ENCODE data around the gene DHRS9.
"Not testable (repeated sequence)": the region's sequence is repeated elsewhere in the genome, so short reads cannot be mapped to it uniquely, and the experiment has no call there.

Gene DHRS9

DNA sequence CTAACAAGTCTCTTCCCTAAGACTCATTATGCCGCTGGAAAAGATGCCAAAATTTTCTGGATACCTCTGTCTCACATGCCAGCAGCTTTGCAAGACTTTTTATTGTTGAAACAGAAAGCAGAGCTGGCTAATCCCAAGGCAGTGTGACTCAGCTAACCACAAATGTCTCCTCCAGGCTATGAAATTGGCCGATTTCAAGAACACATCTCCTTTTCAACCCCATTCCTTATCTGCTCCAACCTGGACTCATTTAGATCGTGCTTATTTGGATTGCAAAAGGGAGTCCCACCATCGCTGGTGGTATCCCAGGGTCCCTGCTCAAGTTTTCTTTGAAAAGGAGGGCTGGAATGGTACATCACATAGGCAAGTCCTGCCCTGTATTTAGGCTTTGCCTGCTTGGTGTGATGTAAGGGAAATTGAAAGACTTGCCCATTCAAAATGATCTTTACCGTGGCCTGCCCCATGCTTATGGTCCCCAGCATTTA lies 26.3 kb downstream of the DHRS9 start:
- no peak for DNase-seq

DNA sequence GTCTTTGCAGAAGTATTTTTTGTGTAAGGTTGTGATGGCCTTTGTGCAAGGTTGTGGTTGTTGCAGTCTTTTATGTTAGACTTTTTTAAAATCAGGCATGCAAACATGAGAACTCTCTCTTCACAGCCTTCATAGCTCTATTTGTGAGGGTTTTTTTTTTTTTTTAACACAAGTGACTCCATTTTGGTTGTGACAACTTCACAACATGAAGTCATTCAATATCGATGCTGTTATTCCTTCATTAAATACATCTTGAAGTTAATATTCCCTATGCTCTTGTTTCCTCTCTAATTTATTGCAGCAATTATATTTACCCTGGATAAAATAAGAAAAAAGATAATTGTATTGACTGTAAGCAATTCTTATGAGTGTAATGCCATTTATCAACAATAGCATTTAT lies 35.5 kb downstream of the DHRS9 start:
- DNase-seq, result no peak

DNA sequence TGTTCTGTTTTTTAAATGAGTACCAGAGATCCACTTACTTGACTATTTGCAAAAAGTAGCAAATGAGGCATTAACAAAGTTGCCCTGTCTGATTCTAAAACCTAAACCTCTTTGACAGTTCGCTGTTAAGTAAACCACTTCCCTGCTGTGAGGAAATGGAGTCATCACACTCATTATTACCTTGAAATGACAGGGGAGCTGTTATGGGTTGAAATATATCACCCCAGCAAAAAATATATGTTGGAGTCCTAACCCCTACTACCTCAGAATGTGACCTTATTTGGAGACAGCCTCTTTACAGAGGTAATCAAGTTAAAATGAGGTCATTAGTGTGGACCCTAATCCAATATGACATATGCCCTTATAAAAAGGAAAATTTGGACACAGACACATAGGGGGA lies 36.1 kb downstream of the DHRS9 start:
- DNase-seq, result peak; percentile 27

DNA sequence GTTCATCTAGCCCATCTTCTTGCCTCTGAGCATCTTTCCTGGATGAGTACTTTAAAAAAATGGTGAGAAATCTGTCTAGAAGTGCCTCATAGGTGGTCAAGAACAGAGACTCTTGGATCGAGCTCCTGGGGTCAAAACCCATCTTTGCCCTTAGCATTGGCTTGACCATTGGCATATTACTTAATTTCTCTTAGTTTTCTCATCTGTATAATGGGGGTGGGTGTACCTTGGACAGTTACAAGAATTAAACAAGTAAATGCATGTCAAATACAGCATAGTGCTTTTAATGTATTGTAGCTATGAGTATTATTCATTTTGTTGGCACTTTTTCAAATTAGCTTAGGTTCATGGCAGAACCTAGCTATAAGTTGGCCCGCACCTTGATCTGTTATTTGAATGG lies 36.8 kb downstream of the DHRS9 start:
- no peak for DNase-seq

DNA sequence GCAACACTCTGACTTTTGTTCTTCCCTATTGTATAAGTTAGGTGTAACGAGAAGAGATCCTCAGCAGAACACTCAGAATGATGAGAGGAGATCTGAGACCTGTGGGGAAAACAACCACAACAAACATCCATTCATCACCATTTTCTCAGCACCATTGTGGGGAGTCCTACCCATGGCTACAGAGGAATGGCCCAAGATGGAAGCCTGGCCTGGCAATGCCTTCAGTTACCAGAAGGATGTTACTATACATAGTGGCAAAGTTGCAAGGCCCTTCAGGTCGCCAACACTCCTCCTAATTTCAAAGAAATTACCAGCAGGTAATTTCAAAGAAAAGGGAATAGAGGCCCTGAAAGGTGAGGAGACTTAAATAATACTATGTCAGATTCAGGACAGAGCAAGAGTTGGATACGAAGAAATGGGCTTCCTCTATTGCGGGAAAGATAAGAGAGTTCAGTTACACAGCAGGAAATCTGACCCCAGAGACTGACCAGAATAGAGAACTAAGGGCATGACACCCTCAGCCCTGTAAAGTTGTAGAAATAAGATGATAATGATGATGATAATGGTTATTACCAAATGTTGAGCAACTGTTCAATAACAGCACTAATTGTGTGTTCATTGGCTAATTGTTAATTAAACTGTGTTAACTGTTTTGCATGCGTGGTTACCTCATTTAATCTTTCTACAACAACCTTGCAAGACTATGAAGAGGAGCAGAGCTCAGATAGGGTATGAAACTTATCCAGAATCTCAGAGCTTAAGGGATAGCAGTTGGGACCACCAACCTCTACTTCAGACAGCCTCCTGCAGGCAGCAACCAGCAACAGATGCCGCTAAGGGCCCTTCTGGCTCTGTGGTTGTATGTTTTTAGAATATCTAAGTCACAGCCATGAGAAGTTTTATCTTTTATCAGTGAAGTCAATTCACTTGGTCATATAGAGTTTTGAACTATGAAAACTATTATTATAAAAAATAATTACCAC lies 37.5 kb downstream of the DHRS9 start:
- DNase-seq, result no peak

DNA sequence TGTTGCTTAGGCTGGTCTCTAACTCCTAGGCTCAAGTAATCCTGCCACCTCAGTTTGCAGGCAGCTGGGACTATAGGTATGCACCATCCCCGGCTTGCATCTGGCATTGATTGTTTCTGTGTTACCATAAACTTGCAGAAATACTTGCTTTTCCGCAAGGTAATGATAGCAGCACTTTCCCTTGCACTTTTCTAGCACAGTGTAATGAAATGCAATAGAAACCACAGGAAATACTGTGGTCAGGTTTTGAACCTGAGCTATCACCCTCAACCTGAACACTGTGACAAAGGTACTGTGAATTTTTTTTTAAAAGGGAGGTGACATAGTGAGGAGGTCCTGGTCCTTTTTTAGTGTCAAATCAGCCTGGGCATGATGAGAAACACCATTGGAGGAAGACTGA lies 38.3 kb downstream of the DHRS9 start:
- DNase-seq, result peak; percentile 60

DNA sequence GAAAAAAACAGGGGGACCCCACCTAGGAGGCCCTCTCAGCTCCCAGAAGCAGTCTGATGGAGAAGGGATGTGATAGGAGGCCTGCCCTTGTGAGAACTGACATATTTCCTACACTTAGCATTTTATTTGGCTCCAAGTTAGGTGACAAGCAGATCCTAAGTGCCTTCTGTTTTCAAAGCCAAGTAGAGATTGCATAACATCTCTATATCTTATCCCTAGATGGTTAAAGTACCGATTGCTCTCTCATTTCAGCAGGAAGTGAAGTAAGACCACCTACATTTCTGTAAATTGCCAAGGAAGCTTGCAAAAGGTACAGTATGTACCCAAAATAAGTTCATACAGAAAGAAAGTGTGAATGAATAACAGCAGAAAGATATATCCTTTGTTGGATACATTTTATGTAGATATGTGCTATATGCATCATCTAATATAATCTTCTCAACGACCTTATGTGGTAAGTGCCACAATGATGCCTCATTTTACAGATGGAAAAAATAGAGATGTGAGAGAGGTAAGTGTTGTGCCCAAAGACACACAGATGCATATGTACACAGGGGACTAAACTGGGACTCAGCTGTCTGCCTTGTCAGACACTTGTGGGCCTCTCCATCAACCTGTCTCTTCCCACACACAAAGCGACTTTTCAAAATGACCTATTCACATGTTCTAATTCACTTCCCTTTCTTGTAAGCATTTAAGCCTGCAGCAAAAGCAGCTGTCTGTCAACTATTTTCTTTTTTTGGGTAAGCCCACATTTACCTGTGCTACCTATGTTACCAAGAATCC lies 38.9 kb downstream of the DHRS9 start:
- no peak for DNase-seq

DNA sequence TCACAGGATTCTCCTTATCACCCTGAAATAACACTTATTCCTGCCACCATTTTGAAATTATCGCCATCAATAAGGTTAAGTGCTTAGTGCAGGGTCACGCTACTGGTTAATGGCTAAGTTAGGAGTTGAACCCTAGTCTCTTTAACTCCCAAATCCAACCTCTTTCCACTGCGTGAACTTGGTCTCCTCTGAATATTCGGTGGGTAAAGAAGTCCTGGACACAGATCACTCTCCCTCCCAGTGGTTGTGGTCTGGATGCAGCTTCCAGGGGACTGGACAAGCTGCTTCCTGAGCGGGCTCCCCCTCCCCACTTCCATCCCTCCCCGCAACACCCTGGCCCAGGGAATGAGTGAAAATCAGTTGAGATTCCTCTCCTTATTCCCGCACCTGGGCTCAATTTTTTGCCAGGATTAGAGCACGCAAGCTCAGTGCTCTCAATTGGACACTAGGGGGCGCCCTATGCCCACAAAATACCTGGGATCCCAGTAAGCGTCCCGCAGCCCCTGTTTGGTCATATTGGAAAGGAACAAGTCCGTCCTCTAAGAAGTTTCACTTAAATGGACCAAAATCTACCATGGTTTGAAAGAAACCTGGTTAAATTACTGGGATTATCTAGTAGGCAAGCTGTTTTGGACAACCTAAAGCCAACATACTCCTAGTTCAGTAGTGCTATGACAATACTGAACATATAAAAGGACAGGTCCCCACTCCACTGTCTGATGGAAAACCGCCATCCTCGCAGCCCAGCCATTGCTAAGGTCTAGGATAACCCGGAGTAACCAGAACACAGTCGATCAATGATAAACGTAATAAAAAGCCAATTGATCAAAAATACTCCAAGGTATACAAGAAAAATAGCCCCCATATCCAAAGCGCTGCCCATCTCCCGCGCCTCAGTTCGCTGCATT lies 40.4 kb downstream of the DHRS9 start:
- DNase-seq, result peak; percentile 75

DNA sequence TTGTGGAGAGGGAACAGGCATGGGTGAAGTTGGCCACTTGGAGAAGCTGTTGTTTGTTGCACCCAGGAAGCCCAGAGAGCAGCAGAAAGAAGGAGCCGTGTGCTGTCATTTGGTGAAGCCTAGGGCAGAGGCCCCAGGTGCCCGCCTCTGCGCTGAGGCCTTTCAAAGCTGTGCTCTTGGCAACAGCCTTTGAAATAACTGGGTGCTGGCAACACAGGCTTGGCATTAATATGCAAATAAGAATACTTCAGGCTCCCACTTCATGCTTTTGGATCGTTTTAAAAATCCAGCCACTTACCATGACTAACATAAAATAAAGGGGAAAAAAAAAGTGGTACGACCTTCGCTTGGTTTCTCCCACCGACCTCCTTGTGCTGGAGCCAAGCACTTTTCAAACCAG lies 41.1 kb downstream of the DHRS9 start:
- DNase-seq, result no peak

DNA sequence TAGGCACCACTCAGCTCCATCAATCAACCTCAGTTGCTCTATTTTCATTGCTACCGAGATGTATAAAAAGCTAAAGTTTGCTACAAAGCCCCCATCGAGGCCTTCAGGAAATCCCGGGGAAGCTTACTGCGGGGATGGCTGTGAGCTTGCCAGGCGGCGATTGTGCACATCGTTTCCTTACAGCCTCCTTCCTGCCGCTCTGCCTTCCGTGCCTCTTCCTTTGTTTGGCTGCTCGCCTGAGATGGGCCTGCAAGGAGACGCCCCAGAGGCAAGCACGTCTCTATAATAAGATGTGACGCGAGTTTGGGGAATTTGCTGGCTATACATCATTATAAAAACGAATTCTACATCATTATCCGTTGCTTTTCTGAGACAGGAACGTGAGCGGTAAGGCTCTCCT lies 41.6 kb downstream of the DHRS9 start:
- no peak for DNase-seq

DNA sequence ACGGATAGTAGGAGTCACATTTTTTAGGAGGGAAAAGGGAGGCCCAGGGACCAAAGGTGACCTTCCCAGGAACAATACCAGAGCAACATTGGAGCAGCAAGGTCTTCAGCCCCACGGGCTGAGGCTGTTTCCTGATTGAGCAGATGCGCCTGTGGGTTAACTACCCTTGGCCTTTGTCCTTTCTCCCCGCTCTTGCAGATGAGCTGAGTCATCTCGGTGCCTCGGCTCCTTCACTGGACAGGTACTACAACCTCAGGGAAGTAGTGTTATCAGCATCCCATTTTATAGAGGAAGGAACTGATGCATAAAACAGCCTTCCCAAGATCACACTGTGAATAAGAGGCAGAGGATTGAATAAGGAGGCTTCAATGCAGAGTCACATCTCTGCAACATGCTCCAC lies 43.5 kb downstream of the DHRS9 start:
- no peak for DNase-seq

DNA sequence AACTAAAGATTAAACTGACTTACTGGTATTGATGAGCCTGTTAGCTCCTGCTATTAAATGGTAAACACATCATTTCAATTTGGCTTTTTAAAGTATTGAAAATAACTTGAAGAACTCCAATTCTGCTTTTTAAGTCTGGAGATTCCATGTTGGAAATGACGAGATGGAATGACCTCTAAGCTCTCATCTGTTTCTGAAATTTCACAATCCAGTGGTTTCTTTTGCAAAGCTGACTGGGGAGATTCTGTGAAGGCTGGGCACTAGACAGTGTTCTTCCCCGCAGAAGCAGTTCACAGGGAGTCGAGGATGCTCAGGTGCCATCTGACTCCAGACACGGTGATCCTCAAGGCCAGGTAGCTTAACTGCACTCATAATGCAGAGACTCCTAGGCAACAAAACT lies 44.7 kb downstream of the DHRS9 start:
- DNase-seq, result no peak

DNA sequence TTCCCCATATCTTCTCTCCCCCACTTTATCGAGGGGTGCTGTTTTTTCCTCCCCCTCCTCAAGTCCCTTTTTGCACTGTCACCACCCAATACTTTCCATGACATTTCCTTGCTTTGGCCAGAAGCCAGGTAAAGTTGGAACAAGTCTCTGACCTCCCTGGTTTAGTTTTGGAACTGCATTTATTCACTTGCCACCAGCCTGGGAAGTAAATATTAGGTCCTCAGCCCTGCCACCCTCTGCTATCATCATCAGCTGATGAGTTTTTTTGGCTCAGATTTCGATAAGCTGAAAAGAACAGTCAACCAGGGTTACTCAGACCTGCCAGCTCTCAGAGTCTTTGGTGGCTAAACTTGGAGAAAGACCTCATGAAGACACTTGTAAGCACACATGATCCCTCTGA lies 47.0 kb downstream of the DHRS9 start:
- no peak for DNase-seq

DNA sequence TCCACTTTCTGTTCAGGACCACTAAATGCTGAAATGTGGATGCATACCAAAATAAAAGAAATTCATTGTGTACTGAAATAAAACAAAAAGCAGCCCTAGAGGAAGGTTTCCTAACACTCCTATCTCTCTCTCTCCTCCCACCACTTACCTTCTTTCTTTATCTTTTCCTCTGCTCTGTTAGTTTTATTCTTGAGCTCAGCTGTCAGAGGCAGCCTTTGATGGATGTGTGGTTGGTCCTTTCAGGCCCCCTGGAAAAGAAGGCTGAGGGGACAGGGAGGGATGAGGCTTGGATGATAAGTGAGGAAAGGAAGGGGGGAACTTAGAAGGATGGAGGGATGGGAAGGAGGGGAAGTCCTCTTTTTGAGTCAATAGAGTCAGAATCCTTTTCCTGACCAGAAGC lies 47.6 kb downstream of the DHRS9 start:
- no peak for DNase-seq

DNA sequence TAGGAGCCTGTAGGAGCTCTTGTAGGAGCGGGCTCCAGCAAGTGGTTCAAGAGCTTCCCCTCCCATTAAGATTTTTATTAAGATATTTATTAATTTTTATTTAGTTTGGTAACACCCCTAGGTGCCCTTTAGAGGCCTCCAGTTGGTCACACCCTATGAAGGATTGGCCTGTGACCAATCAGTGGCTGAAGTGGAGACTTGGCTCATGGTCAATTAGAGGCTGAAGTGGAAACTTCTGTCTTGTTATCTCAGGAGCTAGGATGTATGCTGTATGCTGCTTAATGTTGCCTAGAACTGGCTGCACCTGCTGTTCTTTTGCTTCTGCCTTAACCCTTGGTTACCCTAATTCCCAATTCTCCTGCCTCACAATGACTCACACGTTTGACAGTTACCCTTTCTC lies 48.7 kb downstream of the DHRS9 start:
- no peak for DNase-seq

DNA sequence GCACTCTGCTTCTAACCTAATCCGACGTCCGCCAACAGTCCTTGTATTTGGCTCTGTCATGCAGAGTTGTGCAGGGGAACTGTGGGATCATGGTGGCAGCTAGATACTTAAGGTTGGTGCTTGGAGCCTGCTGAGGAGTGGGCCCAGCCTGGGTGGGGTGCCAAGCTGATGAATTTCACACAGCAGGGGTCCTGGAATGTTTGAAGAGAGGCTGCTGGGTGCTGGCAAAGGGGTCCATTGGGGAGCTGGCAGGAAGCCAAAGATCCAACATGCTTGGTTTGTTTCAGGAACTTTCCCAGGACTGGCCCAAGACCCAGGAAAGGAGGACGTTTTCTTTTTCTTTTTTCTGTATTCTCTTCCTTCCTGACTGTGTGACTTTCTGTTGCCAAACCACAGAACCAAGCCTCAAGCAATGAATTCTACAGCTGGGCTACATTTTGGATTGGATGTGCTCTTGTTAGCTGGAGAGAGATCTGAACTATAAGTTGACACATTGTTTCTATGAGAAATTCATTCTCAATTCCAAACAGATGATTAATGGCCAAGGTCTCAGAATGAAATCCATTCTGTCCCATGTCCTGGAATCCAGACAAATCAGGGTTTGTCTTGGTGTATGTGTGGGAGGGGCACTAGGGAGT lies 49.9 kb downstream of the DHRS9 start:
- DNase-seq, result no peak

DNA sequence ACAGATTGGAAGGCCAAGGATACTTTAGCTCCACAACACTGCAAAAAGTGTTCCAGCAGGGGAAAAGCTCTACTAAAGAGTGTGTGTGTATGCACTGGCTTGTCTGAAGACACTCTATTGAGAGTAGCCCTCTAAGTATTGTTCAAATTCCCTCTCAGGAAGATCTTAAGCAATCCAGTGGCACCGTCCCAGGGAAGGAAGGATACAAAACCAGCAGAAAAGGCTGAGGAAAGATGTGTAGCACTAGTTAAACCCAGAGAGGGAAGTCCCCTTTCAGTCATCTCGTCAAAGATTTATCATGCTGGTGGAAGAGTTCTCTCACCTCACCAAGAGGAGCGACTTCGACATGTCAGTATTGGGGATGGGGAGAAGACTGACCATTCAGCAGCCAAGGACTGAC lies 50.5 kb downstream of the DHRS9 start:
- DNase-seq, result no peak

DNA sequence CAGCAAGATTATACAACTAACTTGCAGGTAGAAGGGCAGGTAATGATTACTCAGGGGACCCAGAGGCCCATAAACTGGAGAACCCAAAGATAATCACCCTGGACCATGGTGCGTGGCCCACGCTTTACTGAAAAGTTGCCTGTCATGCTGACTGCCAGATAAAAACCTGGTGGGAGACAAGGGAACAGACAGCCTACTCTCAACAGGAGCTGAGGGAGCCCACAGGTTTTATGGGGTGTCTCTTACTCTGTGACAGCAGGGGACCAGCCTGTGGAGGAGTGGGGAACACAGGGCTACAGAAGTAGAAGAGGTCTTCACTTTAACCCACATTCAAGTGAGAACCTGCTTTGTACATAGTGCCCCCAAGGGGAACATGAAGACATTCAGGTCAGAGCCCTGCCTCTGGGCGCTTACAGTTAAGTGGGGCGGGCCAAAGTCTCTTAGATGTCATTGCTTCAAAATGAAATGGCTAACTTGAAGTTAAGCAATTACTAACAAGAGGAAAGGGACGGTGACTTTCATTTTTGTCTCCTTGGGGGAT lies 60.4 kb downstream of the DHRS9 start:
- DNase-seq, result no peak

DNA sequence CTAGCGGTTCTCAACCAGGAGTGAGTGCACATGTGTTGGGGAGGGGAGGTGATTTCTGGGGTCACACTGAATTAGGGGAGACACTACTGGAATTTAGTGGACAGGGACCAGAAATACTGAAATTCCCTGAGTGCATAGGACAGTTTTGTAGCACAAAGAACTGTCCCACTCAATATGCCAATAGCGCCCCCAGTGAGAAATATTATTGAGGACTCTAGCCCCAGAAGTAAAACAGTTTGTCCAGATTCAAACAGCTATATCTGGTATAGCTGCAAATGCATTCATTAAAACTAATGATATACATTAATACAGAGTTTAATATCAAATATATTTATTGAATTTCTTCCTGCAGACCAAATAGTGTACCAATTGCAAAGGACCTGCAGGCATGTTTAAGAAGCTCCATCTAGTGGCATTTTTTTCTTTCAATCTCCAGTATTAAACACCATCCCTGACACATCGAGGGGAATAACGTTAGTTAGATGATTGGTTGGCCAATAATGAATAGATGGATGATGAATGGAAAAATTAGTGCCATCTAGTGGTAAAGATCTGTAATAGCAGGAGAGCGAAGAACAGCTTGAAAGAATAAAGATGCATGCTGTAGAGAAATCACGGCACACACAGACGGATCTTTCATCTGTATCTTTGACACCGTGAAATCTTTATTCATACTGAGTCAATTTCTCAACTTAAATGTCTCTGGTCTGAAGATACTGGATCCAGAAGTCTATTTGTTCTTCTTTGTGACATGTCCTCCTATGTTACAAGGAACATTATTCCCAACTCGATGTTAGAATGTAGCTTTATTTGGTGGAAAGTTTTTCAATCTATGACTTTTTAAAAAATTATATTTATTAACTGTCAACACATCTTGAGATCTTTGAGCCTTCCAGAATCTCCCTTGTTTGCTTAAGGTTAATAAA lies 62.5 kb downstream of the DHRS9 start:
- peak; percentile 66 for DNase-seq

DNA sequence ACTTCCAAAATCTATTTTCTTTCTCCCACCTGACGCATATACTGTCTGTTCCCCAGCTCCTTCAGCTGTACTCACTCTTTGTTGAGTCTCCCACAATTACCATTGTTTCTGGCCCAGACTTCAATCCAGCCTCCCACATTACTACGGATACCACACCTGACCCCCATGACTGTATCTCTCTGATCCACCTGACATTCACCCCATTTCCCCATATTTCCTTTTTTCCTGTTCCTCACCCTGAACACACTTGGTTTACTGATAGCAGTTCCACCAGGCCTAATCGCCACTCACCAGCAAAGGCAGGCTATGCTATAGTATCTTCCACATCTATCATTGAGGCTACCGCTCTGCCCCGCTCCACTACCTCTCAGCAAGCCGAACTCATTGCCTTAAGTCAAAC lies 64.9 kb downstream of the DHRS9 start:
- not testable (repeated sequence) for DNase-seq

DNA sequence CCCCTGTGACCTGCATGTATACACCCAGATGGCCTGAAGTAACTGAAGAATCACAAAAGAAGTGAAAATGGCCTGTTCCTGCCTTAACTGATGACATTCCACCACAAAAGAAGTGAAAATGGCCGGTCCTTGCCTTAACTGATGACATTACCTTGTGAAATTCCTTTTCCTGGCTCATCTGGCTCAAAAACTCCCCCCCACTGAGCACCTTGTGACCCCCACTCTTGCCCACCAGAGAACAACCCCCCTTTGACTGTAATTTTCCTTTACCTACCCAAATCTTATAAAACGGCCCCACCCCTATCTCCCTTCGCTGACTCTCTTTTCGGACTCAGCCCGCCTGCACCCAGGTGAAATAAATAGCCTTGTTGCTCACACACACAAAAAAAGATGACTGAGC lies 67.1 kb downstream of the DHRS9 start:
- not testable (repeated sequence) for DNase-seq

All from CD4-positive, alpha-beta T cell treated with Interleukin-10 for 1 hour (primary cell).